ENCODE data around the gene SPRED1.
A peak's percentile ranks its signal among the peaks of the same experiment; 100 is the strongest.

The SPRED1 gene

GRCh38 chr15:38325648-38325990 lies 73.0 kb downstream of the SPRED1 start:
- H3K27ac ChIP-seq: no peak overlapping the region
- TF ChIP-seq ZFX (IDR thresholded peaks at IDR 0.05) (no peak), CTCF (conservative IDR thresholded peaks at IDR 0.05) (no peak)

GRCh38 chr15:38332711-38333110 lies 80.1 kb downstream of the SPRED1 start:
- H3K27ac ChIP-seq: no peak overlapping the region
- no peak for TF ChIP-seq CTCF (conservative IDR thresholded peaks at IDR 0.05)
- TF ChIP-seq ZFX (IDR thresholded peaks at IDR 0.05): no peak

GRCh38 chr15:38335116-38335515 lies 82.5 kb downstream of the SPRED1 start:
- no peak overlapping the region for H3K27ac ChIP-seq
- TF ChIP-seq ZFX (IDR thresholded peaks at IDR 0.05) (no peak), CTCF (conservative IDR thresholded peaks at IDR 0.05) (no peak)

- no peak for TF ChIP-seq CTCF (conservative IDR thresholded peaks at IDR 0.05)
- TF ChIP-seq ZFX (IDR thresholded peaks at IDR 0.05): no peak
Measured at GRCh38 chr15:38344351-38344750, 91.7 kb downstream of the SPRED1 start.

GRCh38 chr15:38349251-38349650 lies 96.6 kb downstream of the SPRED1 start:
- H3K27ac ChIP-seq: no peak overlapping the region
- TF ChIP-seq CTCF (conservative IDR thresholded peaks at IDR 0.05): no peak
- no peak for TF ChIP-seq ZFX (IDR thresholded peaks at IDR 0.05)

More at GRCh38 chr15:38344351-38344750, 91.7 kb downstream of the SPRED1 start:
- H3K27ac ChIP-seq: no peak overlapping the region

GRCh38 chr15:38351466-38351865 lies 98.8 kb downstream of the SPRED1 start:
- TF ChIP-seq ZFX (IDR thresholded peaks at IDR 0.05) (no peak), CTCF (conservative IDR thresholded peaks at IDR 0.05) (no peak)
- no peak overlapping the region for H3K27ac ChIP-seq

GRCh38 chr15:38354315-38354929 lies 101.8 kb downstream of the SPRED1 start:
- TF ChIP-seq CTCF (conservative IDR thresholded peaks at IDR 0.05) (peak; percentile 87), ZFX (IDR thresholded peaks at IDR 0.05) (no peak)
- H3K27ac ChIP-seq: no peak overlapping the region

All from C4-2B (cell line).